GM12864 (cell line): ENCODE measurements around the gene GADL1.

ENCODE experiments used
- DNase-seq: peaks from one replicate; pipeline ENCODE4 v3.0.0-alpha.2; 2011; ENCODE audit warnings: low read depth
- H3K4me3 ChIP-seq: 2 replicates; pipeline ENCODE4 v1.5.1; 2011; ENCODE audit warnings: mild to moderate bottlenecking, low read depth, low read length, control low read depth
- TF ChIP-seq, protein P1 (sequence below): IDR thresholded peaks from 2 replicates; pipeline ENCODE4 v1.5.1; 2011; ENCODE audit warnings: low read depth, mild to moderate bottlenecking, moderate library complexity, low read length, control low read depth, inconsistent platforms; ENCODE audit errors: missing control alignments

The GADL1 gene

GRCh38 chr3:30886888-30887287 is 7.6 kb downstream of the GADL1 start:
- no peak overlapping the region for H3K4me3 ChIP-seq
- DNase-seq = no peak
- TF ChIP-seq, protein P1, sequence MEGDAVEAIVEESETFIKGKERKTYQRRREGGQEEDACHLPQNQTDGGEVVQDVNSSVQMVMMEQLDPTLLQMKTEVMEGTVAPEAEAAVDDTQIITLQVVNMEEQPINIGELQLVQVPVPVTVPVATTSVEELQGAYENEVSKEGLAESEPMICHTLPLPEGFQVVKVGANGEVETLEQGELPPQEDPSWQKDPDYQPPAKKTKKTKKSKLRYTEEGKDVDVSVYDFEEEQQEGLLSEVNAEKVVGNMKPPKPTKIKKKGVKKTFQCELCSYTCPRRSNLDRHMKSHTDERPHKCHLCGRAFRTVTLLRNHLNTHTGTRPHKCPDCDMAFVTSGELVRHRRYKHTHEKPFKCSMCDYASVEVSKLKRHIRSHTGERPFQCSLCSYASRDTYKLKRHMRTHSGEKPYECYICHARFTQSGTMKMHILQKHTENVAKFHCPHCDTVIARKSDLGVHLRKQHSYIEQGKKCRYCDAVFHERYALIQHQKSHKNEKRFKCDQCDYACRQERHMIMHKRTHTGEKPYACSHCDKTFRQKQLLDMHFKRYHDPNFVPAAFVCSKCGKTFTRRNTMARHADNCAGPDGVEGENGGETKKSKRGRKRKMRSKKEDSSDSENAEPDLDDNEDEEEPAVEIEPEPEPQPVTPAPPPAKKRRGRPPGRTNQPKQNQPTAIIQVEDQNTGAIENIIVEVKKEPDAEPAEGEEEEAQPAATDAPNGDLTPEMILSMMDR = no peak

GRCh38 chr3:30878862-30879261 is 15.6 kb downstream of the GADL1 start:
- TF ChIP-seq, protein P1 = no peak
- no peak overlapping the region for H3K4me3 ChIP-seq
- no peak for DNase-seq

DNA sequence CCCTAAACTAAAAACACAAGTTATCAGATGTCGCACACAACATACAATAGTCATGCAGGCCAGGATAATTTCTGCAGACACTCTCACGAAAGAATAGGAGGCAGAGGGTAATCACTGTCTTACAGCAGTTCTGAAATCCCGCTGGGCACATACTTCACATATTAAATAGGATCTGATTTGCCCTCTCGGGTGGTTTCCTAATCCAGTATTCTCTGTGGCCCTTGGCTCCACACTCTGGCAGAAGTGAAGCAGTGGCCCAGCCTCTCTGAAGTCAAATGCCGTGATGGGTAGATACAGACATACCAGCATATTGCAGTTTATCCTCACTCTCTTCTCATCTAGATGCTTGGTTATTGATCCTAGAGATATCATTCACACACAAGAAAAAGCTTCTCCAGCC is 19.0 kb downstream of the GADL1 start:
- H3K4me3 ChIP-seq = no peak overlapping the region
- DNase-seq = no peak
- TF ChIP-seq, protein P1 = no peak

GRCh38 chr3:30873671-30874070 is 20.8 kb downstream of the GADL1 start:
- TF ChIP-seq, protein P1 = no peak
- H3K4me3 ChIP-seq = no peak overlapping the region
- DNase-seq = no peak

GRCh38 chr3:30872879-30873278 is 21.6 kb downstream of the GADL1 start:
- no peak for DNase-seq
- no peak overlapping the region for H3K4me3 ChIP-seq
- TF ChIP-seq, protein P1 = no peak

DNA sequence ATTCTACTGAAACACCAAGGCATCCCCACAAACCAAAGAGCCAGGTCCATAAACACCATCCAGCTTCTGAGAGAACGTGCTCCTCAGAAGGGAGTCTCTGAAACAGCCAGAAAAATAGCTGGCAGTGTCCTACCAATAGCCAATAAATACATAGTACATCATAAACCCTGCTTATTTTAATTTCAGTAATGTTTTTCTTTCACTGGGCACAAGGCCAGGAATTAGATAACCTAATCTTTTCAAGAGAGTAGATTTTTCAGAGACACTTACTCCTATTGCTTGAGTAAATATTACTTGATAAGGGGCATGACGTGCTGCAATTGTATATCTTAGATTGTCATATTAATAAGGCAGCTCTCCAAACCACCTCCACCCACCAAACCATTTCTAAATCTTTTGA is 22.7 kb downstream of the GADL1 start:
- H3K4me3 ChIP-seq = no peak overlapping the region
- TF ChIP-seq, protein P1 = no peak
- no peak for DNase-seq

DNA sequence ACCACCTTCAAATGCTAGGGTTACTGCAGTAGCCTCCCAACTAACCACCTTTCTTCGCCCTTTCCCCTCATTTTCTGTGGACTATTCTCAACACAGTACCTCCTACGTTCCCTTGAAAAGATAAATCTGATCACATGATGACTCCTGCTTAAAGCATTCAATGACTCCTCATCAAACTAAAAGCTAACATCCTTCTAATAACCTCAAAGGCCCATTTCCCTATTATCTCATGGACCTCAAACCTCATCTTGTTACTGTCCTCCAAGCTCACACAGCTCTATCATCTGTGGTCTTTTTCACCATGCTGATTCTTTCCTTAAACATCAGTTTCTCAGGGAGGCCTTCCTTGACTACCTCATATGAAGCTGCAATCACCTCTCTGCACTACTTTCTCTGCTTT is 29.6 kb downstream of the GADL1 start:
- DNase-seq = no peak
- TF ChIP-seq, protein P1 = no peak
- H3K4me3 ChIP-seq = no peak overlapping the region
